ENCODE measurements around the gene KCNF1. TPM values are rescaled to one million over a fixed set of nuclear protein-coding genes. Genes with fewer than 3 reads are reported as not detected.
A peak's percentile ranks its signal among the peaks of the same experiment; 100 is the strongest.

KCNF1 gene
- total RNA-seq, 2 donors from 2014 or later, result 5.2 to 17.0 TPM

GRCh38 chr2:10875126-10875525 is 36.6 kb upstream of the KCNF1 start:
- Mint-ChIP-seq H3K27me3 (ENCODE audit: insufficient read depth) (no peaks in the 10 kb centered on the region), H3K4me1 (peaks cover 44% of the 10 kb centered on the region), H3K9me3 (peaks cover 17% of the 10 kb centered on the region), H3K36me3 (ENCODE audit: low read depth) (peaks cover 3% of the 10 kb centered on the region), H3K27ac (no peak overlapping the region), H3K4me3 (no peak overlapping the region)
- DNase-seq, result peak; percentile 21
- H3K9me3 ChIP-seq (ENCODE audit: control insufficient read depth, low read length), result peaks cover 18% of the 10 kb centered on the region
- TF ChIP-seq, protein P1, sequence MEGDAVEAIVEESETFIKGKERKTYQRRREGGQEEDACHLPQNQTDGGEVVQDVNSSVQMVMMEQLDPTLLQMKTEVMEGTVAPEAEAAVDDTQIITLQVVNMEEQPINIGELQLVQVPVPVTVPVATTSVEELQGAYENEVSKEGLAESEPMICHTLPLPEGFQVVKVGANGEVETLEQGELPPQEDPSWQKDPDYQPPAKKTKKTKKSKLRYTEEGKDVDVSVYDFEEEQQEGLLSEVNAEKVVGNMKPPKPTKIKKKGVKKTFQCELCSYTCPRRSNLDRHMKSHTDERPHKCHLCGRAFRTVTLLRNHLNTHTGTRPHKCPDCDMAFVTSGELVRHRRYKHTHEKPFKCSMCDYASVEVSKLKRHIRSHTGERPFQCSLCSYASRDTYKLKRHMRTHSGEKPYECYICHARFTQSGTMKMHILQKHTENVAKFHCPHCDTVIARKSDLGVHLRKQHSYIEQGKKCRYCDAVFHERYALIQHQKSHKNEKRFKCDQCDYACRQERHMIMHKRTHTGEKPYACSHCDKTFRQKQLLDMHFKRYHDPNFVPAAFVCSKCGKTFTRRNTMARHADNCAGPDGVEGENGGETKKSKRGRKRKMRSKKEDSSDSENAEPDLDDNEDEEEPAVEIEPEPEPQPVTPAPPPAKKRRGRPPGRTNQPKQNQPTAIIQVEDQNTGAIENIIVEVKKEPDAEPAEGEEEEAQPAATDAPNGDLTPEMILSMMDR (conservative IDR thresholded peaks at IDR 0.05), result no peak
- 86 to 100% methylated on average over 2 of the region's 3 CpGs for WGBS, 2 experiments (ENCODE audit: insufficient coverage in 1 of 2, insufficient read length in 1 of 2)
- H3K4me3 ChIP-seq (ENCODE audit: low read length), result no peak overlapping the region
- no peak overlapping the region for H3K9ac ChIP-seq (ENCODE audit: extremely low read depth, low read length, poor library complexity, severe bottlenecking)
- no peaks in the 10 kb centered on the region for H3K27me3 ChIP-seq (ENCODE audit: control insufficient read depth, insufficient read depth, low read length, poor library complexity, severe bottlenecking)
- no peak overlapping the region for H3K27ac ChIP-seq (ENCODE audit: low read depth, low read length)
- peaks cover 12% of the 10 kb centered on the region for H3K4me1 ChIP-seq (ENCODE audit: control insufficient read depth, insufficient read depth, low read length)
- no peaks in the 10 kb centered on the region for H3K36me3 ChIP-seq (ENCODE audit: control insufficient read depth, insufficient read depth, low read length)

DNA sequence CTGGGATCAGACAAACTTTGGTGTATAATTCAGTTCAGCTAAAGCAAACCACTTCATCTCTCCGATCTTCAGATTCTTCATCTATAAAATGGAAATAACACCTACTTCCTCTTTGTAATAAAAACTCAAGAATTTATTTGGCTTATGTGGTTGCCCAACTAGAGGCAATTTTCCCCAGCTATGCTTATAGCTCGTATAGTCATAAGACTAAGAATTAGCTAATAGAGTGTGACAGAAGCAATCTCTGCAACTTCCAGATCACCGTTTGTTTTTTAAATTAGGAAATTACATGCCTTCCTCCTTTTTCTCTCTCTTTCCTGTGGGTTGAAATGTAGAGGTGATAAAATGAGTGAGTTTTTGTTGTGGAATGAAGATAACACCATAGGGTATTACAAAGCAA is 35.3 kb upstream of the KCNF1 start:
- Histone ChIP-seq H3K36me3 (ENCODE audit: control insufficient read depth, insufficient read depth, low read length) (no peaks in the 10 kb centered on the region), H3K9me3 (ENCODE audit: control insufficient read depth, low read length) (peaks cover 18% of the 10 kb centered on the region), H3K4me1 (ENCODE audit: control insufficient read depth, insufficient read depth, low read length) (peaks cover 12% of the 10 kb centered on the region), H3K27me3 (ENCODE audit: control insufficient read depth, insufficient read depth, low read length, poor library complexity, severe bottlenecking) (no peaks in the 10 kb centered on the region), H3K9ac (ENCODE audit: extremely low read depth, low read length, poor library complexity, severe bottlenecking) (no peak overlapping the region), H3K4me3 (ENCODE audit: low read length) (no peak overlapping the region), H3K27ac (ENCODE audit: low read depth, low read length) (no peak overlapping the region)
- Mint-ChIP-seq H3K4me1 (peaks cover 44% of the 10 kb centered on the region), H3K4me3 (no peak overlapping the region), H3K36me3 (ENCODE audit: low read depth) (peaks cover 3% of the 10 kb centered on the region), H3K9me3 (peaks cover 17% of the 10 kb centered on the region), H3K27me3 (ENCODE audit: insufficient read depth) (no peaks in the 10 kb centered on the region), H3K27ac (no peak overlapping the region)
- WGBS, 2 experiments (ENCODE audit: insufficient coverage in 1 of 2, insufficient read length in 1 of 2), result 93 to 100% methylated on average over 1 to 3 of the region's 3 CpGs
- no peak for DNase-seq
- TF ChIP-seq, protein P1 (conservative IDR thresholded peaks at IDR 0.05), result no peak

- H3K4me1 Mint-ChIP-seq, result peaks cover 44% of the 10 kb centered on the region
- Histone ChIP-seq H3K27me3 (ENCODE audit: control insufficient read depth, insufficient read depth, low read length, poor library complexity, severe bottlenecking) (no peaks in the 10 kb centered on the region), H3K27ac (ENCODE audit: low read depth, low read length) (no peak overlapping the region), H3K9me3 (ENCODE audit: control insufficient read depth, low read length) (peaks cover 12% of the 10 kb centered on the region), H3K36me3 (ENCODE audit: control insufficient read depth, insufficient read depth, low read length) (no peaks in the 10 kb centered on the region), H3K9ac (ENCODE audit: extremely low read depth, low read length, poor library complexity, severe bottlenecking) (no peak overlapping the region), H3K4me1 (ENCODE audit: control insufficient read depth, insufficient read depth, low read length) (peaks cover 12% of the 10 kb centered on the region), H3K4me3 (ENCODE audit: low read length) (no peak overlapping the region)
- peaks cover 3% of the 10 kb centered on the region for H3K36me3 Mint-ChIP-seq (ENCODE audit: low read depth)
- no peak overlapping the region for H3K27ac Mint-ChIP-seq
- 88 to 93% methylated on average over 2 of the region's 2 CpGs for WGBS, 2 experiments (ENCODE audit: insufficient coverage in 1 of 2, insufficient read length in 1 of 2)
- TF ChIP-seq, protein P1 (conservative IDR thresholded peaks at IDR 0.05), result no peak
- peak; percentile 20 for DNase-seq
- no peaks in the 10 kb centered on the region for H3K27me3 Mint-ChIP-seq (ENCODE audit: insufficient read depth)
- no peak overlapping the region for H3K4me3 Mint-ChIP-seq
- H3K9me3 Mint-ChIP-seq, result peaks cover 13% of the 10 kb centered on the region
Observed at GRCh38 chr2:10876963-10877362, 34.8 kb upstream of the KCNF1 start.

Measured in endodermal cell (in vitro differentiated cells).